Lung (tissue), 12 donors: ENCODE results near the gene RAB11A. TPM values are rescaled to one million over a fixed set of nuclear protein-coding genes. Genes with fewer than 3 reads are reported as not detected.
"Not testable (repeated sequence)": the region's sequence is repeated elsewhere in the genome, so short reads cannot be mapped to it uniquely, and the experiment has no call there.

Experiments used
- ATAC-seq: fragments of 200-7000 bp; cut with Tn5 transposase; one replicate; pipeline ENCODE4 v1.9.1; 2020; ENCODE audit warnings: moderate number of reproducible peaks; ENCODE audit not compliant: insufficient read depth, low FRiP score
- DNase-seq, 3 donors: peaks; one replicate each; pipeline ENCODE4 v3.0.0-alpha.2; 2013 to 2017
- H3K27ac ChIP-seq, 2 donors: one replicate each; pipeline ENCODE4 v1.5.1; 2013; ENCODE audit warnings: mild to moderate bottlenecking in 2 of 2, moderate library complexity in 2 of 2, control low read depth in 1 of 2, inconsistent platforms in 1 of 2, low read depth in 1 of 2, low read length in 1 of 2
- H3K27me3 ChIP-seq, 3 donors: one replicate each; pipeline ENCODE4 v1.5.1; 2013; ENCODE audit warnings: low read length in 2 of 3; ENCODE audit not compliant: control insufficient read depth in 3 of 3, insufficient read depth in 3 of 3
- H3K36me3 ChIP-seq, 4 donors: one replicate each; pipeline ENCODE4 v1.5.1; 2013; ENCODE audit warnings: low read length in 4 of 4, mild to moderate bottlenecking in 1 of 4, moderate library complexity in 1 of 4; ENCODE audit not compliant: control insufficient read depth in 4 of 4, insufficient read depth in 4 of 4
- H3K4me1 ChIP-seq, 5 donors: one replicate each; pipeline ENCODE4 v1.5.1; 2013; ENCODE audit warnings: low read length in 5 of 5, mild to moderate bottlenecking in 2 of 5, moderate library complexity in 1 of 5; ENCODE audit not compliant: control insufficient read depth in 5 of 5, insufficient read depth in 5 of 5
- H3K4me3 ChIP-seq: one replicate; pipeline ENCODE4 v1.5.1; 2013; ENCODE audit warnings: mild to moderate bottlenecking, control low read depth, moderate library complexity
- H3K9ac ChIP-seq, 2 donors: one replicate each; pipeline ENCODE4 v1.5.1; 2013; ENCODE audit warnings: low read length in 2 of 2, control low read depth in 1 of 2; ENCODE audit not compliant: insufficient read depth in 1 of 2
- H3K9me3 ChIP-seq, 4 donors: one replicate each; pipeline ENCODE4 v1.5.1; 2013; ENCODE audit warnings: low read length in 3 of 4, mild to moderate bottlenecking in 1 of 4, moderate library complexity in 1 of 4; ENCODE audit not compliant: control insufficient read depth in 4 of 4, insufficient read depth in 3 of 4
- WGBS, 2 donors: extraction: QIAGEN DNeasy Blood & Tissue Kit; methylation state at CpG; one replicate each; pipeline ENCODE4 v1.1.7; 2013; 5-methylcytosine and 5-hydroxymethylcytosine counted together
- polyA plus RNA-seq, 2 donors: library from polyadenylated mRNA; stranded (reverse); fragments of 200-250 nt; gene quantifications; one replicate each; pipeline ENCODE4 v1.2.1, GENCODE V29; 2013
- total RNA-seq, 2 donors: library from RNA; depleted of rRNA in 1 of 2; stranded (reverse); fragments of >200 nt in 1 of 2; gene quantifications; one replicate each; pipeline ENCODE4 v1.2.1, GENCODE V29; 2014 to 2021
- TF ChIP-seq, protein P1 (sequence below): IDR thresholded peaks from 2 replicates; pipeline ENCODE4 v1.5.1; 2012; ENCODE audit warnings: mild to moderate bottlenecking; ENCODE audit errors: control extremely low read depth, extremely low read depth
- donor health status: control.
- donor health status: control.
- donor health status: Bipolar disorder and iron deficiency.
- donor health status: healthy.
- donor health status: DM: yes; HTN: yes; CAD: no.

The RAB11A gene
- total and polyA plus RNA-seq, 4 donors, result 120 to 313 (median 232) TPM

DNA sequence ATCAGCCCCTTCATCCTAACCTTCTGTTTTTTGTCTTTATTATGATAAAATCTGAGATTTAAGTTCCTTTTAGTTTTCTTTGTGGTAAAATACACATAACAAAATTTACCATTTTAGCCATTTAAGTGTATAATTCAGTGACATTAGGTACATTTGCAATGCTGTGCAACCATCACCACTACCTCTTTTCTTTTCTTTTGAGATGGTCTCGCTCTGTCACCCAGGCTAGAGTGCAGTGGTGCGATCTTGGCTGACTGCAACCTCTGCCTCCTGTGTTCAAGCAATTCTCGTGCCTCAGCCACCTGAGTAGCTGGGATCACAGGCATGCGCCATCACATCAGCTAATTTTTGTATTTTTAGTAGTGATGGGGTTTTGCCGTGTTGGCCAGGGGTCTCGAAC, 6.2 kb upstream of the RAB11A start:
- no peak overlapping the region for H3K4me3 ChIP-seq
- no peak overlapping the region for H3K9ac ChIP-seq
- H3K36me3 ChIP-seq, result no peaks in the 10 kb centered on the region
- TF ChIP-seq, protein P1, sequence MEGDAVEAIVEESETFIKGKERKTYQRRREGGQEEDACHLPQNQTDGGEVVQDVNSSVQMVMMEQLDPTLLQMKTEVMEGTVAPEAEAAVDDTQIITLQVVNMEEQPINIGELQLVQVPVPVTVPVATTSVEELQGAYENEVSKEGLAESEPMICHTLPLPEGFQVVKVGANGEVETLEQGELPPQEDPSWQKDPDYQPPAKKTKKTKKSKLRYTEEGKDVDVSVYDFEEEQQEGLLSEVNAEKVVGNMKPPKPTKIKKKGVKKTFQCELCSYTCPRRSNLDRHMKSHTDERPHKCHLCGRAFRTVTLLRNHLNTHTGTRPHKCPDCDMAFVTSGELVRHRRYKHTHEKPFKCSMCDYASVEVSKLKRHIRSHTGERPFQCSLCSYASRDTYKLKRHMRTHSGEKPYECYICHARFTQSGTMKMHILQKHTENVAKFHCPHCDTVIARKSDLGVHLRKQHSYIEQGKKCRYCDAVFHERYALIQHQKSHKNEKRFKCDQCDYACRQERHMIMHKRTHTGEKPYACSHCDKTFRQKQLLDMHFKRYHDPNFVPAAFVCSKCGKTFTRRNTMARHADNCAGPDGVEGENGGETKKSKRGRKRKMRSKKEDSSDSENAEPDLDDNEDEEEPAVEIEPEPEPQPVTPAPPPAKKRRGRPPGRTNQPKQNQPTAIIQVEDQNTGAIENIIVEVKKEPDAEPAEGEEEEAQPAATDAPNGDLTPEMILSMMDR, result no peak
- 94 to 95% methylated on average over 6 of the region's 6 CpGs for WGBS, 2 donors
- H3K4me1 ChIP-seq, result no peaks in the 10 kb centered on the region
- no peaks in the 10 kb centered on the region for H3K27me3 ChIP-seq
- no peaks in the 10 kb centered on the region for H3K9me3 ChIP-seq
- DNase-seq (no peak), ATAC-seq (no peak)
- H3K27ac ChIP-seq, result no peak overlapping the region

DNA sequence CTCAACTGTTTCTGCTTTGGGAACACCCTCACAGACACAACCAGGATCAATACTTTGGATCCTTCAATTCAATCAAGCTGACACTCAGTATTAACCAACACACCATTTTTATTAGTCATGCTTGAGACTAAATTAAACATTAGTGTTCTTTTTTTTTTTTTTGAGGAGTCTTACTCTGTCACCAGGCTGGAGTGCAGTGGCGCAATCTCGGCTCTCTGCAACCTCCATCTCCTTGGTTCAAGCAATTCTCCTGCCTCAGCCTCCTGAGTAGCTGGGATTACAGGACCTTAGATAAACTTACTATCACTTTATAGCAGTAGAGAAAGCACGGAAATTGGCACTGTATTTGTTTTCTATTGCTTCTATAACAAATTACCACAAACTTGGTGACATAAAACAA, 2.0 kb upstream of the RAB11A start:
- peaks cover 0 to 10% (median 3%) of the 10 kb centered on the region in 5 donors for H3K4me1 ChIP-seq
- TF ChIP-seq, protein P1, result no peak

DNA sequence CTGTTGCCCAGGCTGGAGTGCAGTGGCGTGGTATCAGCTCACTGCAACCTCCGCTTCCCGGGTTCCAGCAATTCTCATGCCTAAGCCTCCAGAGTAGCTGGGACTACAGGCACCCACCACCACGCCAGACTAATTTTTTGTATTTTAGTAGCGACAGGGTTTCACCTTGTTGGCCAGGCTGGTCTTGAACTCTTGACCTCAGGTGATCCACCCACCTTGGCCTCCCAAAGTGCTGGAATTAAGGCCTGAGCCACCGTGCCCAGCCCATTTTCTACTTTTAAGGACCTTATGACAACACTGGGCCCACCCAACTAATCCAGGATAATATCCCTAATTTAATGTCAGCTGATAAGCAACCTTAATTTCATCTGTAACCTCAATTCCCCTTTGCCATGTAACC, 1.4 kb upstream of the RAB11A start:
- not testable (repeated sequence) for H3K4me3 ChIP-seq, H3K36me3 ChIP-seq, H3K4me1 ChIP-seq, H3K27ac ChIP-seq, H3K27me3 ChIP-seq, H3K9me3 ChIP-seq, ATAC-seq, DNase-seq, H3K9ac ChIP-seq
- WGBS, 2 donors, result 95 to 97% methylated on average over 6 of the region's 6 CpGs

More for the DNA sequence above, 2.0 kb upstream of the RAB11A start:
- DNase-seq (no peak), ATAC-seq (no peak)
- WGBS, 2 donors, result 87 to 91% methylated on average over 3 of the region's 3 CpGs
- Histone ChIP-seq H3K27ac (no peak overlapping the region), H3K4me3 (no peak overlapping the region), H3K9me3 (no peaks in the 10 kb centered on the region), H3K9ac (no peak overlapping the region), H3K27me3 (no peaks in the 10 kb centered on the region), H3K36me3 (peaks cover 0 to 3% (median 0%) of the 10 kb centered on the region in 4 donors)

DNA sequence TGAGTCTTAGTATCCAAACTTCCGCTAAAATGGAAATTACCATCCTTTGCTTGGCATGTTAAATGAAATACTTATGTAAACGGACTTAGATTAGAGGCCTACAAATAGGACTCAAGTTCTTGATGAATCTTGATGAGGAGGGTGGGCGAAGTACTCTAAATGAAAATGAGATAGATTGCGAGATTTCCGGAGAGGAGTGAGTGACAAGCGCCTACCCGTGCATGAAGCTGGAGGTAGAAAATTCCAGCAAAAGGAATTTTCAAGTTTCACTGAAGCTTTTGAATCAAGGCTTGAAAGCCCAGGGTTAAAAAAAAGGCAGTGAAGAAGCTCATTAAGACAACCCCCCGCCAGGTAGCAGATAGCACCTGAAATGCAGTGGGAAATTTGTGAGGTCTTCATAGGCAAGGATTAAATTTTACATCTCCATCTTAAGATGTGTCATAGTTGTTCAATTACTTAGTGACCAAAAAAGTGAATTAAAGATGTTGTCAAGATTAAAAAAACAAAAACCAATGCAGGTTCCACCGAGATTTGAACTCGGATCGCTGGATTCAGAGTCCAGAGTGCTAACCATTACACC, 655 bp upstream of the RAB11A start:
- TF ChIP-seq, protein P1, result no peak
- H3K4me1 ChIP-seq, result peaks cover 0 to 10% (median 3%) of the 10 kb centered on the region in 5 donors
- no peak for DNase-seq
- no peaks in the 10 kb centered on the region for H3K27me3 ChIP-seq
- peaks cover 0 to 3% (median 0%) of the 10 kb centered on the region in 4 donors for H3K36me3 ChIP-seq
- no peak overlapping the region for H3K4me3 ChIP-seq
- peak overlapping the region in 1 of 2 donors; percentile 93 for H3K27ac ChIP-seq
- peak overlapping the region; percentile 33 to 89 for H3K9ac ChIP-seq
- H3K9me3 ChIP-seq, result no peaks in the 10 kb centered on the region
- ATAC-seq, result no peak
- WGBS, 2 donors, result 68% methylated on average over 11 of the region's 11 CpGs
